Measurements from ENCODE around the gene CD300LG. TPM values are rescaled to one million over a fixed set of nuclear protein-coding genes. Genes with fewer than 3 reads are reported as not detected.

The CD300LG gene
- total RNA-seq, 1 experiment from 2014 or later: not detected

DNA sequence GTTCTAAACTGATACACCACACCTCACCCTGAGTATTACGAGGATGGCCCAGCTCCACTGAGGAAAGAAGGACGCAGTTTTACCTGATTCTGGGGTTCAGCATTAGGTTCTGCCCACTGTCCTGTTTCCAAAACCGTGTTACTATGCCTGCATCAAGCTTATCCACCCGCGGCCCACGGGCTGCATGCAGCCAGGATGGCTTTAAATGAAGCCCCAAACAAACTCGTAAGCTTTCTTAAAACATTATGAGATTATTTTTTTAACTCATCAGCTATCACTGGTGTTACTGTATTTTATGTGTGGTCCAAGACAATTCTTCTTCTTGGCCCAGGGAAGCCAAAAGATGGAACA, 4.0 kb upstream of the CD300LG start:
- Histone ChIP-seq H3K27ac (ENCODE audit: low read depth, low read length) (peak overlapping the region; percentile 33; the same call in 1 of the 2 replicates), H3K79me2 (ENCODE audit: insufficient read depth, low read length) (no peaks in the 10 kb centered on the region), H3K9ac (ENCODE audit: low read length) (no peak overlapping the region), H3K9me2 (ENCODE audit: insufficient read depth) (no peaks in the 10 kb centered on the region), H2AFZ (ENCODE audit: low read depth, low read length, poor library complexity, severe bottlenecking) (peak overlapping the region; percentile 87), H4K20me1 (ENCODE audit: insufficient read depth) (no peaks in the 10 kb centered on the region), H3K9me3 (ENCODE audit: control insufficient read depth in 1 of 2, insufficient read depth in 1 of 2, low read depth in 1 of 2, low read length in 2 of 2) (no peaks in the 10 kb centered on the region), H3K36me3 (ENCODE audit: control insufficient read depth in 1 of 2, insufficient read depth in 2 of 2, low read length in 2 of 2) (no peaks in the 10 kb centered on the region), H3K4me1 (ENCODE audit: control insufficient read depth in 1 of 2, insufficient read depth in 2 of 2, low read length in 2 of 2) (peaks cover 39 to 49% of the 10 kb centered on the region in 2 experiments), H3K4me2 (ENCODE audit: low read length) (peak overlapping the region; percentile 40), H3K4me3 (replicated peaks in 1 of 2; ENCODE audit: low read depth in 1 of 2, low read length in 2 of 2) (no peak overlapping the region), H3K27me3 (ENCODE audit: insufficient read depth, low read length) (no peaks in the 10 kb centered on the region)
- POLR2A ChIA-PET: interaction anchor here (0.6 kb wide), 1 partner anchor 532 kb away, joined by 4 read pairs; no protein-coding TSS in a partner anchor
- ATAC-seq: no peak
- no TSS peak for BruUV-seq (replicated peaks)
- intact Hi-C loops (cut with micrococcal nuclease): loop anchor here (10.0 kb wide), 1 partner anchor 148 kb away; no protein-coding TSS in a partner anchor
- CTCF ChIA-PET: no interaction called here
- no peak for TF ChIP-seq POLR2A (IDR thresholded peaks at IDR 0.05; ENCODE audit: borderline replicate concordance, extremely low read depth, insufficient read depth, insufficient read length)
- TF ChIP-seq, protein P1, sequence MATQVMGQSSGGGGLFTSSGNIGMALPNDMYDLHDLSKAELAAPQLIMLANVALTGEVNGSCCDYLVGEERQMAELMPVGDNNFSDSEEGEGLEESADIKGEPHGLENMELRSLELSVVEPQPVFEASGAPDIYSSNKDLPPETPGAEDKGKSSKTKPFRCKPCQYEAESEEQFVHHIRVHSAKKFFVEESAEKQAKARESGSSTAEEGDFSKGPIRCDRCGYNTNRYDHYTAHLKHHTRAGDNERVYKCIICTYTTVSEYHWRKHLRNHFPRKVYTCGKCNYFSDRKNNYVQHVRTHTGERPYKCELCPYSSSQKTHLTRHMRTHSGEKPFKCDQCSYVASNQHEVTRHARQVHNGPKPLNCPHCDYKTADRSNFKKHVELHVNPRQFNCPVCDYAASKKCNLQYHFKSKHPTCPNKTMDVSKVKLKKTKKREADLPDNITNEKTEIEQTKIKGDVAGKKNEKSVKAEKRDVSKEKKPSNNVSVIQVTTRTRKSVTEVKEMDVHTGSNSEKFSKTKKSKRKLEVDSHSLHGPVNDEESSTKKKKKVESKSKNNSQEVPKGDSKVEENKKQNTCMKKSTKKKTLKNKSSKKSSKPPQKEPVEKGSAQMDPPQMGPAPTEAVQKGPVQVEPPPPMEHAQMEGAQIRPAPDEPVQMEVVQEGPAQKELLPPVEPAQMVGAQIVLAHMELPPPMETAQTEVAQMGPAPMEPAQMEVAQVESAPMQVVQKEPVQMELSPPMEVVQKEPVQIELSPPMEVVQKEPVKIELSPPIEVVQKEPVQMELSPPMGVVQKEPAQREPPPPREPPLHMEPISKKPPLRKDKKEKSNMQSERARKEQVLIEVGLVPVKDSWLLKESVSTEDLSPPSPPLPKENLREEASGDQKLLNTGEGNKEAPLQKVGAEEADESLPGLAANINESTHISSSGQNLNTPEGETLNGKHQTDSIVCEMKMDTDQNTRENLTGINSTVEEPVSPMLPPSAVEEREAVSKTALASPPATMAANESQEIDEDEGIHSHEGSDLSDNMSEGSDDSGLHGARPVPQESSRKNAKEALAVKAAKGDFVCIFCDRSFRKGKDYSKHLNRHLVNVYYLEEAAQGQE (IDR thresholded peaks at IDR 0.05; ENCODE audit: low read depth): no peak
- TF ChIP-seq RAD21 (IDR thresholded peaks at IDR 0.05; ENCODE audit: low read depth): no peak
- no peak for TF ChIP-seq SRF (IDR thresholded peaks at IDR 0.05; ENCODE audit: low read depth)
- RAD21 ChIA-PET (ENCODE audit: low non-redundant PET in 1 of 2, low total read pairs in 2 of 2, uncharacterized antibody in 2 of 2, unreplicated experiment in 2 of 2): interaction anchor here in 1 of 2 experiments (0.9 kb wide), 1 partner anchor 150 kb away, joined by 5 read pairs; no protein-coding TSS in a partner anchor
- no peak for DNase-seq (ENCODE audit: low read depth, low spot score)

DNA sequence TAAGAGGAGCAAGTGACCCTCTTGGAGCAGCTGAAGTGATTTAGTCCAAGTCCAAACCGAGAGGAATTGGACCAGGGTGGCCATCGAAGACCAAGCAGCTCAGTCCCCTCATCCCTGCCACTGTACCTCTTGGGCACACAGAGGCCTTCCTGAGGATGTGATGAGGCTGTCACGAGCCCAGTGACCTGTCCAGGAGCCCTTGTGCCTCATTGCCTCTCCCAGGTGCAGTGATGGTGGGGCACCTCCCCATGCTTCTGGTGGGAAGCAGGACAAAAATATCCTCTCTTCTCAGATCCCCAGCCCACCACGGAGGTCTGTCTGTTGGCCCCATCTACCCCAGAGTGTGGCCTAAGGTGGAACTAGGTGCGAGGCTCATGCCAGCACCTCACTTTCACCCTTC, 2.7 kb upstream of the CD300LG start:
- Histone ChIP-seq H3K4me3 (replicated peaks in 1 of 2; ENCODE audit: low read depth in 1 of 2, low read length in 2 of 2) (no peak overlapping the region), H3K9me3 (ENCODE audit: control insufficient read depth in 1 of 2, insufficient read depth in 1 of 2, low read depth in 1 of 2, low read length in 2 of 2) (no peaks in the 10 kb centered on the region), H3K27me3 (ENCODE audit: insufficient read depth, low read length) (no peaks in the 10 kb centered on the region), H3K27ac (ENCODE audit: low read depth, low read length) (no peak overlapping the region), H3K36me3 (ENCODE audit: control insufficient read depth in 1 of 2, insufficient read depth in 2 of 2, low read length in 2 of 2) (no peaks in the 10 kb centered on the region), H3K9me2 (ENCODE audit: insufficient read depth) (no peaks in the 10 kb centered on the region), H4K20me1 (ENCODE audit: insufficient read depth) (no peaks in the 10 kb centered on the region), H3K4me1 (ENCODE audit: control insufficient read depth in 1 of 2, insufficient read depth in 2 of 2, low read length in 2 of 2) (peaks cover 37 to 45% of the 10 kb centered on the region in 2 experiments), H3K9ac (ENCODE audit: low read length) (no peak overlapping the region), H3K79me2 (ENCODE audit: insufficient read depth, low read length) (no peaks in the 10 kb centered on the region), H2AFZ (ENCODE audit: low read depth, low read length, poor library complexity, severe bottlenecking) (no peak overlapping the region), H3K4me2 (ENCODE audit: low read length) (no peak overlapping the region)
- POLR2A ChIA-PET: no interaction called here
- ATAC-seq (no peak), DNase-seq (ENCODE audit: low read depth, low spot score) (no peak)
- CTCF ChIA-PET: no interaction called here
- no TSS peak for BruUV-seq (replicated peaks)
- RAD21 ChIA-PET (ENCODE audit: low non-redundant PET in 1 of 2, low total read pairs in 2 of 2, uncharacterized antibody in 2 of 2, unreplicated experiment in 2 of 2): no interaction called here
- TF ChIP-seq ELF1 (IDR thresholded peaks at IDR 0.05; ENCODE audit: borderline replicate concordance, low read depth) (no peak), EGR1 (IDR thresholded peaks at IDR 0.05; ENCODE audit: low read depth) (no peak), SRF (IDR thresholded peaks at IDR 0.05; ENCODE audit: low read depth) (no peak), EZH2 (IDR thresholded peaks at IDR 0.05) (no peak), POLR2AphosphoS5 (IDR thresholded peaks at IDR 0.05; ENCODE audit: low read depth, low read length) (no peak), EZH2phosphoT487 (IDR thresholded peaks at IDR 0.05; ENCODE audit: borderline replicate concordance) (no peak), SIN3A (IDR thresholded peaks at IDR 0.05; ENCODE audit: low read depth) (no peak), CEBPB (IDR thresholded peaks at IDR 0.05; ENCODE audit: low read depth) (no peak), YY1 (IDR thresholded peaks at IDR 0.05; ENCODE audit: extremely low read depth, insufficient replicate concordance, low read depth, low read length) (no peak)
- intact Hi-C loops (cut with micrococcal nuclease): loop anchor here (10.0 kb wide), 1 partner anchor 149 kb away; no protein-coding TSS in a partner anchor
